IPS-18a (cell line): ENCODE results near the gene JARID2.

ENCODE experiments used
- H3K27ac ChIP-seq: one replicate; pipeline ENCODE4 v1.5.1; 2013; ENCODE audit warnings: low read length
- H3K27me3 ChIP-seq: one replicate; pipeline ENCODE4 v1.6.1; 2013; ENCODE audit warnings: mild to moderate bottlenecking, low read length; ENCODE audit not compliant: control insufficient read depth, insufficient read depth
- H3K36me3 ChIP-seq: one replicate; pipeline ENCODE4 v1.6.1; 2013; ENCODE audit warnings: low read depth, low read length; ENCODE audit not compliant: control insufficient read depth
- H3K4me1 ChIP-seq: one replicate; pipeline ENCODE4 v1.6.1; 2013; ENCODE audit warnings: low read depth, low read length; ENCODE audit not compliant: control insufficient read depth
- H3K4me3 ChIP-seq: one replicate; pipeline ENCODE4 v1.5.1; 2013; ENCODE audit warnings: low read length
- H3K9ac ChIP-seq: one replicate; pipeline ENCODE4 v1.6.1; 2013; ENCODE audit warnings: mild to moderate bottlenecking, low read length, moderate library complexity
- H3K9me3 ChIP-seq: one replicate; pipeline ENCODE4 v1.6.1; 2013; ENCODE audit warnings: low read depth, low read length; ENCODE audit not compliant: control insufficient read depth

Gene JARID2

GRCh38 chr6:15523679-15524630 is 278.1 kb downstream of the JARID2 start:
- Histone ChIP-seq H3K9me3 (peaks cover 3% of the 10 kb centered on the region), H3K27me3 (no peaks in the 10 kb centered on the region), H3K9ac (no peak overlapping the region), H3K36me3 (peaks cover 30% of the 10 kb centered on the region), H3K4me1 (no peaks in the 10 kb centered on the region), H3K27ac (no peak overlapping the region), H3K4me3 (no peak overlapping the region)

- H3K27ac ChIP-seq, result no peak overlapping the region
- peaks cover 3% of the 10 kb centered on the region for H3K9me3 ChIP-seq
- H3K36me3 ChIP-seq, result peaks cover 20% of the 10 kb centered on the region
- no peak overlapping the region for H3K4me3 ChIP-seq
- H3K4me1 ChIP-seq, result no peaks in the 10 kb centered on the region
- no peak overlapping the region for H3K9ac ChIP-seq
- H3K27me3 ChIP-seq, result no peaks in the 10 kb centered on the region
Observed at GRCh38 chr6:15524861-15525401, 279.1 kb downstream of the JARID2 start.

GRCh38 chr6:15526212-15526701 is 280.4 kb downstream of the JARID2 start:
- Histone ChIP-seq H3K4me3 (no peak overlapping the region), H3K9ac (no peak overlapping the region), H3K36me3 (peaks cover 11% of the 10 kb centered on the region), H3K4me1 (no peaks in the 10 kb centered on the region), H3K9me3 (peaks cover 3% of the 10 kb centered on the region), H3K27ac (no peak overlapping the region), H3K27me3 (no peaks in the 10 kb centered on the region)

- H3K27ac ChIP-seq, result no peak overlapping the region
- no peak overlapping the region for H3K4me3 ChIP-seq
- no peak overlapping the region for H3K9ac ChIP-seq
- no peaks in the 10 kb centered on the region for H3K36me3 ChIP-seq
- no peaks in the 10 kb centered on the region for H3K27me3 ChIP-seq
- peaks cover 3% of the 10 kb centered on the region for H3K9me3 ChIP-seq
- H3K4me1 ChIP-seq, result no peaks in the 10 kb centered on the region
Observed at GRCh38 chr6:15527838-15528617, 282.2 kb downstream of the JARID2 start.

GRCh38 chr6:15528870-15529269 is 283.0 kb downstream of the JARID2 start:
- no peaks in the 10 kb centered on the region for H3K4me1 ChIP-seq
- H3K4me3 ChIP-seq, result no peak overlapping the region
- no peaks in the 10 kb centered on the region for H3K9me3 ChIP-seq
- no peaks in the 10 kb centered on the region for H3K36me3 ChIP-seq
- no peaks in the 10 kb centered on the region for H3K27me3 ChIP-seq
- H3K9ac ChIP-seq, result no peak overlapping the region
- H3K27ac ChIP-seq, result no peak overlapping the region

GRCh38 chr6:15530411-15530810 is 284.5 kb downstream of the JARID2 start:
- no peaks in the 10 kb centered on the region for H3K36me3 ChIP-seq
- no peak overlapping the region for H3K9ac ChIP-seq
- H3K27ac ChIP-seq, result no peak overlapping the region
- no peak overlapping the region for H3K4me3 ChIP-seq
- H3K27me3 ChIP-seq, result no peaks in the 10 kb centered on the region
- no peaks in the 10 kb centered on the region for H3K4me1 ChIP-seq
- H3K9me3 ChIP-seq, result no peaks in the 10 kb centered on the region

GRCh38 chr6:15531973-15532372 is 286.1 kb downstream of the JARID2 start:
- Histone ChIP-seq H3K4me1 (no peaks in the 10 kb centered on the region), H3K4me3 (no peak overlapping the region), H3K9me3 (no peaks in the 10 kb centered on the region), H3K27me3 (no peaks in the 10 kb centered on the region), H3K36me3 (no peaks in the 10 kb centered on the region), H3K9ac (no peak overlapping the region), H3K27ac (no peak overlapping the region)

GRCh38 chr6:15533379-15534026 is 287.6 kb downstream of the JARID2 start:
- H3K27ac ChIP-seq, result no peak overlapping the region

GRCh38 chr6:15534974-15535373 is 289.1 kb downstream of the JARID2 start:
- Histone ChIP-seq H3K27ac (no peak overlapping the region), H3K36me3 (no peaks in the 10 kb centered on the region), H3K9ac (no peak overlapping the region), H3K9me3 (no peaks in the 10 kb centered on the region), H3K4me1 (no peaks in the 10 kb centered on the region), H3K27me3 (no peaks in the 10 kb centered on the region), H3K4me3 (no peak overlapping the region)

More at GRCh38 chr6:15533379-15534026, 287.6 kb downstream of the JARID2 start:
- no peak overlapping the region for H3K4me3 ChIP-seq
- H3K4me1 ChIP-seq, result no peaks in the 10 kb centered on the region
- no peak overlapping the region for H3K9ac ChIP-seq
- no peaks in the 10 kb centered on the region for H3K27me3 ChIP-seq
- no peaks in the 10 kb centered on the region for H3K9me3 ChIP-seq
- no peaks in the 10 kb centered on the region for H3K36me3 ChIP-seq

- H3K36me3 ChIP-seq, result no peaks in the 10 kb centered on the region
- no peak overlapping the region for H3K9ac ChIP-seq
- no peak overlapping the region for H3K27ac ChIP-seq
- no peaks in the 10 kb centered on the region for H3K9me3 ChIP-seq
- H3K27me3 ChIP-seq, result no peaks in the 10 kb centered on the region
- no peak overlapping the region for H3K4me3 ChIP-seq
- no peaks in the 10 kb centered on the region for H3K4me1 ChIP-seq
Observed at GRCh38 chr6:15535495-15536197, 289.8 kb downstream of the JARID2 start.
